ENCODE data around the gene MUC5B. TPM values are rescaled to one million over a fixed set of nuclear protein-coding genes. Genes with fewer than 3 reads are reported as not detected.

The MUC5B gene
- total and polyA plus RNA-seq, 4 donors: 0.17 to 0.95 (median 0.50) TPM; not detected in 1

- no peaks in the 10 kb centered on the region for H3K36me3 ChIP-seq (ENCODE audit: control insufficient read depth in 4 of 4, insufficient read depth in 3 of 4, low read depth in 1 of 4, low read length in 3 of 4)
Observed at GRCh38 chr11:1254733-1255132, 31.9 kb downstream of the MUC5B start.

More at GRCh38 chr11:1254733-1255132, 31.9 kb downstream of the MUC5B start:
- WGBS: 90% methylated on average over 19 of the region's 19 CpGs
- H3K27me3 ChIP-seq (ENCODE audit: control insufficient read depth in 4 of 4, insufficient read depth in 4 of 4, low read length in 3 of 4): no peaks in the 10 kb centered on the region
- H3K4me3 ChIP-seq (ENCODE audit: low read depth in 1 of 3, low read length in 3 of 3): no peak overlapping the region
- H3K4me1 ChIP-seq (ENCODE audit: control insufficient read depth in 4 of 4, insufficient read depth in 4 of 4, low read length in 3 of 4): no peaks in the 10 kb centered on the region
- TF ChIP-seq CTCF (IDR thresholded peaks at IDR 0.05; ENCODE audit: low read depth, low read length, missing input control) (no peak), ZBTB33 (IDR thresholded peaks at IDR 0.05) (no peak), SP1 (IDR thresholded peaks at IDR 0.05) (no peak), REST (IDR thresholded peaks at IDR 0.05) (no peak), HNF4A (conservative IDR thresholded peaks at IDR 0.05) (no peak)
- no peak for DNase-seq (ENCODE audit: low spot score)
- no peaks in the 10 kb centered on the region for H3K9me3 ChIP-seq (ENCODE audit: control insufficient read depth in 4 of 4, low read length in 3 of 4)
- no peak overlapping the region for H3K27ac ChIP-seq (ENCODE audit: low read depth in 1 of 2, low read length in 2 of 2)
- H3K9ac ChIP-seq (ENCODE audit: low read depth in 1 of 2, low read length in 2 of 2): no peak overlapping the region

Measured in liver (tissue), 9 donors.